Measurements from ENCODE around the gene FUCA2. TPM values are rescaled to one million over a fixed set of nuclear protein-coding genes. Genes with fewer than 3 reads are reported as not detected.
"Not testable (repeated sequence)": the region's sequence is repeated elsewhere in the genome, so short reads cannot be mapped to it uniquely, and the experiment has no call there.

FUCA2 gene
- total RNA-seq, 2 experiments from 2014 or later = 1.1 to 1.5 TPM

DNA sequence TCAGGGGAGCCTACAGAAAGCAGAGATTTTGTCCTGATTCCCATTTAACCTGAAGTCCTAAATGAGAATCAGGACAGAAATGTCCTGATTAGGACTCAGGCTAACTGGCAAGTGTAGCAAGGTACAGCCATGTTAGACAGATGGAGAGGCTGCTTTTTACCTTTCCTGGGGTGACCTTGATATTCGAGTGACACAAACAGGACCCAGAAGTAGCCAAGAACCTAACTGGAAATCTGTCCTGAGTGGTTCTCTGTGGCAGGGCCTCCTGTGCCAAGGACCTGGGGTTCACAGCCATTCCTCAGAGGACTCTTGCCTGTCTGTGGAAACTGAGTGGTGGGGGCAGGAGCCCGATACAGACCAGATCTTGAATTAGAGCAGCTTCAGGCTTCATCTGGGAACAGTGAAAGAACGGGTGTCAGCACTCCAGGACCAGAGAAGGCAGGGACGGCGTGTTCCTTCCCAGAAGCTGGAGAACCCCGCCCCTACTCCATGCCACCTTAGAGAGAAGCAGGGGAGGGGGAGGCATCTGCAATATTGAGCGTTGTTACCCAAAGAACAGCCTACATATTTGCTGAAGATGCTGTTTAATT lies 4.3 kb upstream of the FUCA2 start:
- Mint-ChIP-seq H3K27me3 (no peaks in the 10 kb centered on the region), H3K9me3 (no peaks in the 10 kb centered on the region), H3K27ac (no peak overlapping the region), H3K4me3 (no peak overlapping the region), H3K4me1 (ENCODE audit: low read depth) (peaks cover 17% of the 10 kb centered on the region), H3K36me3 (ENCODE audit: low read depth) (peaks cover 4% of the 10 kb centered on the region)
- H3K9me3 ChIP-seq (ENCODE audit: control insufficient read depth in 1 of 2, insufficient read depth in 1 of 2, low read length in 2 of 2) = peaks cover 0 to 3% of the 10 kb centered on the region in 2 experiments
- no peak for ATAC-seq (ENCODE audit: poor library complexity)
- no peaks in the 10 kb centered on the region for H3K36me3 ChIP-seq (ENCODE audit: insufficient read depth, low read length)
- TF ChIP-seq, protein P1, sequence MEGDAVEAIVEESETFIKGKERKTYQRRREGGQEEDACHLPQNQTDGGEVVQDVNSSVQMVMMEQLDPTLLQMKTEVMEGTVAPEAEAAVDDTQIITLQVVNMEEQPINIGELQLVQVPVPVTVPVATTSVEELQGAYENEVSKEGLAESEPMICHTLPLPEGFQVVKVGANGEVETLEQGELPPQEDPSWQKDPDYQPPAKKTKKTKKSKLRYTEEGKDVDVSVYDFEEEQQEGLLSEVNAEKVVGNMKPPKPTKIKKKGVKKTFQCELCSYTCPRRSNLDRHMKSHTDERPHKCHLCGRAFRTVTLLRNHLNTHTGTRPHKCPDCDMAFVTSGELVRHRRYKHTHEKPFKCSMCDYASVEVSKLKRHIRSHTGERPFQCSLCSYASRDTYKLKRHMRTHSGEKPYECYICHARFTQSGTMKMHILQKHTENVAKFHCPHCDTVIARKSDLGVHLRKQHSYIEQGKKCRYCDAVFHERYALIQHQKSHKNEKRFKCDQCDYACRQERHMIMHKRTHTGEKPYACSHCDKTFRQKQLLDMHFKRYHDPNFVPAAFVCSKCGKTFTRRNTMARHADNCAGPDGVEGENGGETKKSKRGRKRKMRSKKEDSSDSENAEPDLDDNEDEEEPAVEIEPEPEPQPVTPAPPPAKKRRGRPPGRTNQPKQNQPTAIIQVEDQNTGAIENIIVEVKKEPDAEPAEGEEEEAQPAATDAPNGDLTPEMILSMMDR (IDR thresholded peaks at IDR 0.05) = no peak
- H3K4me1 ChIP-seq (ENCODE audit: insufficient read depth, low read length) = peaks cover 21% of the 10 kb centered on the region
- H3K27me3 ChIP-seq (ENCODE audit: control insufficient read depth in 1 of 2, insufficient read depth in 2 of 2, low read length in 2 of 2) = no peaks in the 10 kb centered on the region
- intact Hi-C loops (cut with DNase I, micrococcal nuclease) = no loop called here
- no peak overlapping the region for H3K4me3 ChIP-seq (ENCODE audit: low read length)
- H3K27ac ChIP-seq (ENCODE audit: low read depth in 1 of 2, low read length in 2 of 2) = no peak overlapping the region
- DNase-seq = no peak
- CTCF ChIA-PET = interaction anchor here (1.1 kb wide), 1 partner anchor 15 kb away, joined by 3 read pairs; no protein-coding TSS in a partner anchor
- POLR2A ChIA-PET = no interaction called here

DNA sequence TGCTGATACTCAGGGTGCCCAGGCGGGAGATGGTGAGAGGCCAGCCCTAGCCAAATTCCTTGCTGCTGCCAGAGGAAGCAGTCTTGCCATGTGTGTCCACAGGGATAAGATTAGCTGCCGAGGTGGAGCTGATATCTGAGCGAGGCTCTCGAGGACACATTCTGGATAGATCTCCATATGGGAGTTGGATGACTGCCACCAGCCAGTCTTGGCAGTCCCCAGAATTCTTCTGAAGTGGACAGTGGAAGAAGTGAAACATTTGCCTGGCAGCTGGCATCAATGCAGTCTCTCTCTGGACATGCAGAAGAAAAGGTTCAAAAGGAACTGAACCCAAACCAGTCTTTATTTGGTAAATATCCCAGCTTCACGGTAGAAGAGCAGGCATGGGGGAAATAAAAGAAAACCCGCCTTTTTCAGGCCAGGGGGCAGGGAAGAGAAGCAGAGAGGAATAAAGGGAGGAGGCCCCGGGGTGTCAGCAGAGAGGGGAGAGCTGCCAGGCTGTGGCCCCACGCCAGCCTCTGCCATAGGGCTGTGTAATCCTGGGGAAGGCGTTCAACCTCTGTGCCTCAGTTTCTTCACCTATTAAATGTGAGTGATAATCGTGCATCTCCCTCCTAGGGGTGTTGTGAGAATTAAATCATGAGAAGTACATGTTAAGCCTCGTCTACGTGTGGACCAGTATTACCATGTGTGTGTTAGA lies 3.7 kb upstream of the FUCA2 start:
- ATAC-seq (ENCODE audit: poor library complexity) = no peak
- Mint-ChIP-seq H3K27me3 (no peaks in the 10 kb centered on the region), H3K4me1 (ENCODE audit: low read depth) (peaks cover 20% of the 10 kb centered on the region), H3K36me3 (ENCODE audit: low read depth) (peaks cover 5% of the 10 kb centered on the region), H3K4me3 (no peak overlapping the region), H3K9me3 (no peaks in the 10 kb centered on the region), H3K27ac (no peak overlapping the region)
- POLR2A ChIA-PET = no interaction called here
- TF ChIP-seq, protein P1 (IDR thresholded peaks at IDR 0.05) = no peak
- intact Hi-C loops (cut with DNase I, micrococcal nuclease) = no loop called here
- Histone ChIP-seq H3K9me3 (ENCODE audit: control insufficient read depth in 1 of 2, insufficient read depth in 1 of 2, low read length in 2 of 2) (peaks cover 0 to 3% of the 10 kb centered on the region in 2 experiments), H3K4me1 (ENCODE audit: insufficient read depth, low read length) (peaks cover 26% of the 10 kb centered on the region), H3K27ac (ENCODE audit: low read depth in 1 of 2, low read length in 2 of 2) (no peak overlapping the region), H3K36me3 (ENCODE audit: insufficient read depth, low read length) (no peaks in the 10 kb centered on the region), H3K4me3 (ENCODE audit: low read length) (no peak overlapping the region), H3K27me3 (ENCODE audit: control insufficient read depth in 1 of 2, insufficient read depth in 2 of 2, low read length in 2 of 2) (no peaks in the 10 kb centered on the region)
- DNase-seq = no peak
- CTCF ChIA-PET = interaction anchor here (1.1 kb wide), 1 partner anchor 16 kb away, joined by 3 read pairs; no protein-coding TSS in a partner anchor

DNA sequence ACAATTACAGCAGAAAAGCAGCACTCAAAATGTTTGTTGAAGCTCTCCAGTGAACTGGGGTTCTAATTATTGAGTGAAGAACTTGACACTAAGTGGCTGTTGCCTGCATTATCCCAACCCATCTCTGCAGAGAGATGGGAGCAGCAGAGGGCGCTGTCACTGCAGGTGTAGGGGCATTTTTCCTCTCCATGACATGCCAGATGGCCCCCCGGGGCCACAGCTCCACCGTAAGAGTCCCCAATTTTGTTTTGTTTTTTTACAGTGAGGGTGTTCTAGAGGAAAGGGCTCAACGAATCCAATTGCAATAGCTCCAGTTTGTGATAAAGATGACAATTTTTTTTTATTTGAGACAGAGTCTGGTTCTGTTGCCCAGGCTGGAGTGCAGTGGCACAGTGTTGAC lies 1.9 kb upstream of the FUCA2 start:
- DNase-seq = peak in 11 of 14 experiments; percentile 15 to 68 (median 52)
- Histone ChIP-seq H3K4me1 (ENCODE audit: insufficient read depth, low read length) (peaks cover 27% of the 10 kb centered on the region), H3K36me3 (ENCODE audit: insufficient read depth, low read length) (no peaks in the 10 kb centered on the region), H3K9me3 (ENCODE audit: control insufficient read depth in 1 of 2, insufficient read depth in 1 of 2, low read length in 2 of 2) (peaks cover 0 to 3% of the 10 kb centered on the region in 2 experiments), H3K4me3 (ENCODE audit: low read length) (no peak overlapping the region), H3K27me3 (ENCODE audit: control insufficient read depth in 1 of 2, insufficient read depth in 2 of 2, low read length in 2 of 2) (no peaks in the 10 kb centered on the region), H3K27ac (ENCODE audit: low read depth in 1 of 2, low read length in 2 of 2) (no peak overlapping the region)
- Mint-ChIP-seq H3K36me3 (ENCODE audit: low read depth) (peaks cover 5% of the 10 kb centered on the region), H3K27me3 (no peaks in the 10 kb centered on the region), H3K4me3 (peak overlapping the region; percentile 57), H3K4me1 (ENCODE audit: low read depth) (peaks cover 23% of the 10 kb centered on the region), H3K27ac (peak overlapping the region; percentile 38), H3K9me3 (no peaks in the 10 kb centered on the region)
- ChIA-PET POLR2A (interaction anchor here (0.9 to 3.7 kb wide), 3 partner anchors 24 to 551 kb away, joined by 3 to 40 read pairs (median 4); partner anchors contain the start of genes ADAT2 and PEX3), CTCF (interaction anchor here (0.7 to 1.7 kb wide), 12 partner anchors 11 to 500 kb away, joined by 3 to 7 read pairs (median 3); no protein-coding TSS in a partner anchor)
- ATAC-seq (ENCODE audit: poor library complexity) = no peak
- intact Hi-C loops (cut with DNase I, micrococcal nuclease) = loop anchor here in 1 of 2 experiments (1.0 kb wide), 1 partner anchor 500 kb away; no protein-coding TSS in a partner anchor
- TF ChIP-seq, protein P1 (IDR thresholded peaks at IDR 0.05) = peak; percentile 45

DNA sequence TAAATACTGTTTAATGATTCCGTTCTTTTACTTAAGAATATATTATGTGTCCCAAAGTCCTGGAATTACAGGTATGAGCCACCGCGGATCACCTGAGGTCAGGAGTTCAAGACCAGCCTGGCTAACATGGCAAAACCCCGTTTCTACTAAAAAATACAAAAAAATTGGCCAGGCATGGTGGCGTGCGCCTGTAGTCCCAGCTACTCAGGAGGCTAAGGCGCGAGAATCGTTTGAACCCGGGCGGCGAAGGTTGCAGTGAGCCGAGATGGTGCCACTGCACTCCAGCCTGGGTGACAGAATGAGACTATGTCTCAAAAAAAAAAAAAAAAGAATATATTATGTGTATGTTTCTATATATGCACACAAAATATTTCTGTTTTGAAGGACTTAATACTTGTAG lies 1.2 kb downstream of the FUCA2 start:
- H3K9me3 Mint-ChIP-seq; intact Hi-C loops (cut with DNase I, micrococcal nuclease): not testable (repeated sequence)

More for the DNA sequence above, 1.2 kb downstream of the FUCA2 start:
- not testable (repeated sequence) for DNase-seq; H3K27ac Mint-ChIP-seq; H3K27me3 ChIP-seq (ENCODE audit: control insufficient read depth in 1 of 2, insufficient read depth in 2 of 2, low read length in 2 of 2); H3K27ac ChIP-seq (ENCODE audit: low read depth in 1 of 2, low read length in 2 of 2); H3K9me3 ChIP-seq (ENCODE audit: control insufficient read depth in 1 of 2, insufficient read depth in 1 of 2, low read length in 2 of 2); H3K27me3 Mint-ChIP-seq; ATAC-seq (ENCODE audit: poor library complexity); H3K36me3 ChIP-seq (ENCODE audit: insufficient read depth, low read length)
- H3K4me3 Mint-ChIP-seq = peak overlapping the region; percentile 96
- CTCF ChIA-PET = interaction anchor here (1.7 kb wide), 1 partner anchor 65 kb away, joined by 10 read pairs; no protein-coding TSS in a partner anchor
- H3K36me3 Mint-ChIP-seq (ENCODE audit: low read depth) = peaks cover 15% of the 10 kb centered on the region
- Histone ChIP-seq H3K4me1 (ENCODE audit: insufficient read depth, low read length) (peaks cover 25% of the 10 kb centered on the region), H3K4me3 (ENCODE audit: low read length) (peak overlapping the region; percentile 66)
- POLR2A ChIA-PET = interaction anchor here (1.5 to 3.7 kb wide), 5 partner anchors 9 to 554 kb away, joined by 3 to 40 read pairs (median 5); partner anchors contain the start of genes ADAT2 and PEX3
- peaks cover 23% of the 10 kb centered on the region for H3K4me1 Mint-ChIP-seq (ENCODE audit: low read depth)

All from CD4-positive, alpha-beta T cell (primary cell).